Psoas muscle (tissue), 8 donors: Measurements from ENCODE around the gene LRRC28. TPM values are rescaled to one million over a fixed set of nuclear protein-coding genes. Genes with fewer than 3 reads are reported as not detected.

ENCODE experiments used
- ATAC-seq, 4 donors: fragments of 200-7000 bp; cut with Tn5 transposase; one replicate each; pipeline ENCODE4 v1.9.1; 2020; ENCODE audit warnings: moderate library complexity in 3 of 4, mild to moderate bottlenecking in 2 of 4
- DNase-seq, 2 donors: peaks; one replicate each; pipeline ENCODE4 v3.0.0-alpha.2; 2020
- H3K27ac ChIP-seq: fragments of 200-600 bp; one replicate; pipeline ENCODE4 v1.8.0; 2022
- H3K27me3 ChIP-seq, 3 donors: fragments of 200-600 bp in 1 of 3; one replicate each; pipeline versions ENCODE4 v1.6.1 to v1.8.0; 2013 to 2022; ENCODE audit warnings: low read length in 2 of 3, mild to moderate bottlenecking in 2 of 3, moderate library complexity in 1 of 3; ENCODE audit not compliant: insufficient read depth in 3 of 3
- H3K36me3 ChIP-seq, 2 donors: fragments of 200-600 bp in 1 of 2; one replicate each; pipeline versions ENCODE4 v1.6.1 to v1.8.0; 2013 to 2022; ENCODE audit warnings: low read depth in 1 of 2, mild to moderate bottlenecking in 1 of 2, moderate library complexity in 1 of 2; ENCODE audit not compliant: insufficient read depth in 1 of 2
- H3K4me1 ChIP-seq: fragments of 200-600 bp; one replicate; pipeline ENCODE4 v1.8.0; 2022
- H3K4me3 ChIP-seq: fragments of 200-600 bp; one replicate; pipeline ENCODE4 v1.8.0; 2022; ENCODE audit warnings: mild to moderate bottlenecking
- H3K9me3 ChIP-seq: fragments of 200-600 bp; one replicate; pipeline ENCODE4 v1.8.0; 2022
- CTCF ChIP-seq: fragments of 200-600 bp; IDR thresholded peaks from one replicate; pipeline ENCODE4 v1.8.0; 2022; ENCODE audit warnings: antibody characterized with exemption
- WGBS, 3 donors: extraction: QIAGEN DNeasy Blood & Tissue Kit; methylation state at CpG; one replicate each; pipeline versions ENCODE4 v1.1.6 to v1.1.7; 2013; 5-methylcytosine and 5-hydroxymethylcytosine counted together
- intact Hi-C, 2 donors: fragments of 100-400 bp; cut with DNase I; formaldehyde crosslinking; loops; one replicate each; pipeline versions ENCODE4 v1.11.0 to v1.14.2; 2022
- polyA plus RNA-seq, 3 donors: library from polyadenylated mRNA; stranded (reverse); fragments of 200-250 nt; gene quantifications; one replicate each; pipeline ENCODE4 v1.2.3, GENCODE V29; 2013
- total RNA-seq, 4 donors: library from RNA; stranded (reverse); fragmentation: NEBNext Ultra II Directional in 2 of 4; extraction: Animal tissue kit (Norgen Biotek cat#: 25700) in 2 of 4; gene quantifications; one replicate each; pipeline versions ENCODE4 v1.2.1 to v1.2.4, GENCODE V29; 2021 to 2023
- donor health status: healthy with polysubstance abuse.
- donor health status: DM: no; HTN: no; CAD: no; lungs with moderate emphysema.
- donor health status: Bipolar disorder and iron deficiency.
- donor health status: healthy.
- donor health status: DM: yes; HTN: yes; CAD: no.
- donor health status: DM: no; HTN: no; CAD: no.
- donor health status: DM: no; HTN: no; CAD: no.
- donor health status: DM: yes; HTN: yes; CAD: no.

Gene LRRC28
- total and polyA plus RNA-seq, 7 donors = 8.4 to 31.2 (median 21.0) TPM

GRCh38 chr15:99224372-99225214 is 26.7 kb upstream of the LRRC28 start:
- DNase-seq (no peak), ATAC-seq (no peak)
- no peak overlapping the region for H3K4me3 ChIP-seq
- intact Hi-C loops = no loop called here
- peaks cover 4 to 82% of the 10 kb centered on the region in 2 donors for H3K36me3 ChIP-seq
- H3K4me1 ChIP-seq = no peaks in the 10 kb centered on the region
- H3K9me3 ChIP-seq = no peaks in the 10 kb centered on the region
- no peak for TF ChIP-seq CTCF
- no peaks in the 10 kb centered on the region for H3K27me3 ChIP-seq
- no peak overlapping the region for H3K27ac ChIP-seq
- WGBS, 3 donors = 93 to 96% (median 95%) methylated on average over 6 of the region's 6 CpGs

GRCh38 chr15:99226802-99227201 is 24.5 kb upstream of the LRRC28 start:
- no peaks in the 10 kb centered on the region for H3K27me3 ChIP-seq
- TF ChIP-seq CTCF = no peak
- intact Hi-C loops = no loop called here
- no peak for DNase-seq
- H3K27ac ChIP-seq = no peak overlapping the region
- no peak for ATAC-seq
- no peaks in the 10 kb centered on the region for H3K4me1 ChIP-seq
- 62 to 96% (median 72%) methylated on average over 3 of the region's 3 CpGs for WGBS, 3 donors
- H3K36me3 ChIP-seq = peaks cover 2 to 68% of the 10 kb centered on the region in 2 donors
- no peaks in the 10 kb centered on the region for H3K9me3 ChIP-seq
- no peak overlapping the region for H3K4me3 ChIP-seq

- intact Hi-C loops = no loop called here
- Histone ChIP-seq H3K27me3 (no peaks in the 10 kb centered on the region), H3K4me3 (no peak overlapping the region), H3K9me3 (no peaks in the 10 kb centered on the region), H3K27ac (no peak overlapping the region), H3K36me3 (peaks cover 2 to 57% of the 10 kb centered on the region in 2 donors), H3K4me1 (no peaks in the 10 kb centered on the region)
- ATAC-seq (no peak), DNase-seq (no peak)
- TF ChIP-seq CTCF = no peak
- 88 to 98% (median 93%) methylated on average over 3 of the region's 3 CpGs for WGBS, 3 donors
These were observed 23.0 kb upstream of the LRRC28 start for GRCh38 chr15:99228120-99228770.

- H3K9me3 ChIP-seq = no peaks in the 10 kb centered on the region
- H3K27ac ChIP-seq = no peak overlapping the region
- ATAC-seq (no peak), DNase-seq (no peak)
- H3K36me3 ChIP-seq = peaks cover 2 to 40% of the 10 kb centered on the region in 2 donors
- no peaks in the 10 kb centered on the region for H3K27me3 ChIP-seq
- H3K4me1 ChIP-seq = no peaks in the 10 kb centered on the region
- no peak for TF ChIP-seq CTCF
- WGBS, 3 donors = 95 to 97% (median 97%) methylated on average over 4 of the region's 4 CpGs
- no peak overlapping the region for H3K4me3 ChIP-seq
- intact Hi-C loops = no loop called here
These were observed 20.4 kb upstream of the LRRC28 start for GRCh38 chr15:99230867-99231266.
